NOMO-1 treated with DMSO at 0.1 percent for 48 hours (cell line): Measurements from ENCODE around the gene ZNF821.
"Not testable (repeated sequence)": the region's sequence is repeated elsewhere in the genome, so short reads cannot be mapped to it uniquely, and the experiment has no call there.

Experiments used
- DNase-seq: peaks from one replicate; lab custom pipeline; 2025; ENCODE audit not compliant: unreplicated experiment; lab: John Stamatoyannopoulos, UW

Gene ZNF821

GRCh38 chr16:71865173-71865863, 18.7 kb downstream of the ZNF821 start:
- no peak for DNase-seq

- no peak for DNase-seq
These were observed 20.0 kb downstream of the ZNF821 start for GRCh38 chr16:71863995-71864394.

- no peak for DNase-seq
These were observed 24.0 kb downstream of the ZNF821 start for GRCh38 chr16:71859762-71860521.

GRCh38 chr16:71855937-71856662, 27.9 kb downstream of the ZNF821 start:
- no peak for DNase-seq

- no peak for DNase-seq
These were observed 29.5 kb downstream of the ZNF821 start for GRCh38 chr16:71854369-71854948.

GRCh38 chr16:71853413-71853812, 30.6 kb downstream of the ZNF821 start:
- DNase-seq, result no peak

GRCh38 chr16:71852561-71852960, 31.4 kb downstream of the ZNF821 start:
- DNase-seq, result no peak

- no peak for DNase-seq
These were observed 31.8 kb downstream of the ZNF821 start for GRCh38 chr16:71852158-71852557.

GRCh38 chr16:71851746-71852145, 32.2 kb downstream of the ZNF821 start:
- DNase-seq, result no peak

- DNase-seq, result no peak
These were observed 35.4 kb downstream of the ZNF821 start for GRCh38 chr16:71848622-71849021.

- no peak for DNase-seq
These were observed 36.9 kb downstream of the ZNF821 start for GRCh38 chr16:71847096-71847495.

GRCh38 chr16:71846431-71846830, 37.6 kb downstream of the ZNF821 start:
- peak; percentile 7 for DNase-seq

- DNase-seq, result peak; percentile 86
These were observed 38.1 kb downstream of the ZNF821 start, which contains the start of gene ATXN1L for GRCh38 chr16:71845639-71846430. ATXN1L (plus strand) TSS chr16:71845976; CDS start chr16:71849741, 3,765 bp downstream.

GRCh38 chr16:71843572-71843971, 40.4 kb downstream of the ZNF821 start:
- DNase-seq, result no peak

GRCh38 chr16:71840052-71840451, 43.9 kb downstream of the ZNF821 start:
- DNase-seq, result no peak

- no peak for DNase-seq
These were observed 46.8 kb downstream of the ZNF821 start for GRCh38 chr16:71837150-71837549.

GRCh38 chr16:71834291-71834690, 49.7 kb downstream of the ZNF821 start:
- no peak for DNase-seq

- not testable (repeated sequence) for DNase-seq
These were observed 51.9 kb downstream of the ZNF821 start for GRCh38 chr16:71832112-71832511.

- not testable (repeated sequence) for DNase-seq
These were observed 52.3 kb downstream of the ZNF821 start for GRCh38 chr16:71831698-71832097.

GRCh38 chr16:71830359-71830758, 53.6 kb downstream of the ZNF821 start:
- no peak for DNase-seq
